SK-N-MC (cell line): ENCODE measurements around the gene DPH7.

Experiments
- EZH2 ChIP-seq: fragments of 200-600 bp; sonication (generic); IDR thresholded peaks from one replicate; pipeline ENCODE4 v1.6.1; 2017; ENCODE audit warnings: antibody characterized with exemption
- POLR2AphosphoS5 ChIP-seq: IDR thresholded peaks from 2 replicates; pipeline ENCODE4 v1.6.1; 2012; ENCODE audit warnings: mild to moderate bottlenecking, low read depth, low read length, borderline replicate concordance

DNA sequence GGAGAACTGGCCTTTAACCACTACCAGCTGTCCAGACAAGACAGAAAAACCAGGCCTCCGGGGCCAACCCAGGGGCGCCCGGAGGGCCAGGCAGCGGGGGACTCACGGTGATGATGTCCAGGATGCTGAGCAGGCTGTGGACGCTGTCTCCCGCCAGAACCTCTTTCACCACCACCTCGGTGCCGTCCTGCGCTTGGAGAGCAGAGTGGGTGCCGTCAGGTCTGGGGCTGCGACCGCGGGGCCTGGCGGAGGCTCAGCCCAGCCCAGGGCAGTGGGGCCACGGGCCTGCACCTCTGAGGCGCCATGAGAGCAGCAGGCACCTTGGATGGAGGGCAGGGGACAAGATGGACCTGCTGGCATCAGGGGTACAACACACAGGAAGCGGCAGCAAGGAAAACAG is 38.2 kb downstream of the DPH7 start:
- TF ChIP-seq POLR2AphosphoS5 = no peak
- TF ChIP-seq EZH2 = no peak
